DND-41 (cell line): ENCODE measurements around the gene IL21R.

Experiments
- CTCF ChIP-seq: IDR thresholded peaks from 2 replicates; pipeline ENCODE4 v1.5.1; 2012; ENCODE audit warnings: borderline replicate concordance, low read length, moderate library complexity, mild to moderate bottlenecking; ENCODE audit not compliant: poor library complexity, severe bottlenecking; ENCODE audit errors: extremely low read depth
- EZH2 ChIP-seq: IDR thresholded peaks from 3 replicates; pipeline ENCODE4 v1.6.1; 2012; ENCODE audit warnings: borderline replicate concordance, low read depth, mild to moderate bottlenecking, moderate library complexity, low read length, inconsistent platforms; ENCODE audit not compliant: severe bottlenecking

GRCh38 chr16:27458258-27458657 is 56.3 kb downstream of the IL21R start:
- TF ChIP-seq CTCF: no peak
- TF ChIP-seq EZH2: no peak
